SU-DHL-6 (cell line): ENCODE data around the gene OLFML2B.
A peak's percentile ranks its signal among the peaks of the same experiment; 100 is the strongest.

ENCODE experiments used
- H2AFZ ChIP-seq: fragments of 200-600 bp; sonication (generic); 2 replicates; pipeline ENCODE4 v1.6.1; 2014; ENCODE audit warnings: low read depth, mild to moderate bottlenecking, moderate library complexity, mixed read lengths, antibody characterized with exemption, low read length; ENCODE audit not compliant: severe bottlenecking
- H3F3A ChIP-seq: fragments of 200-600 bp; shearing (Covaris generic); 2 replicates; pipeline ENCODE4 v1.6.0; 2016; ENCODE audit warnings: antibody characterized with exemption, mild to moderate bottlenecking; ENCODE audit not compliant: insufficient read depth
- H3K27ac ChIP-seq: fragments of 200-600 bp; sonication (generic); 2 replicates; pipeline ENCODE4 v1.5.1; 2016; ENCODE audit warnings: low read depth, mild to moderate bottlenecking, low read length, moderate library complexity, mixed read lengths
- H3K27me3 ChIP-seq: fragments of 200-600 bp; sonication (generic), shearing (Covaris generic); 2 replicates; pipeline ENCODE4 v1.6.0; 2014; ENCODE audit warnings: mild to moderate bottlenecking, low read length
- H3K36me3 ChIP-seq: fragments of 200-600 bp; sonication (generic); 2 replicates; pipeline ENCODE4 v1.6.1; 2014; ENCODE audit warnings: mild to moderate bottlenecking, low read length, mixed read lengths
- H3K4me2 ChIP-seq: fragments of 300-600, 200-600 bp; shearing (Covaris generic), sonication (generic); 2 replicates; pipeline ENCODE4 v1.6.0; 2014; ENCODE audit warnings: low read length, low read depth, mild to moderate bottlenecking; ENCODE audit not compliant: poor library complexity, severe bottlenecking
- H3K4me3 ChIP-seq: fragments of 200-600 bp; sonication (generic); 2 replicates; pipeline ENCODE4 v1.5.1; 2014; ENCODE audit warnings: antibody characterized with exemption, low read length, mild to moderate bottlenecking, mixed read lengths; ENCODE audit not compliant: insufficient read depth, poor library complexity, severe bottlenecking
- H3K79me2 ChIP-seq: fragments of 200-600 bp; sonication (generic); 2 replicates; pipeline ENCODE4 v1.6.1; 2014; ENCODE audit warnings: mild to moderate bottlenecking, low read length, moderate library complexity; ENCODE audit not compliant: insufficient read depth
- H3K9ac ChIP-seq: fragments of 200-600 bp; sonication (generic); 2 replicates; pipeline ENCODE4 v1.7.0; 2014; ENCODE audit warnings: mild to moderate bottlenecking, low read length
- H3K9me2 ChIP-seq: fragments of 200-600 bp; sonication (generic); replicated peaks from 2 replicates; pipeline ENCODE4 v1.6.1; 2014; ENCODE audit warnings: low read length; ENCODE audit not compliant: insufficient read depth
- H3K9me3 ChIP-seq: fragments of 200-600 bp; sonication (generic); 2 replicates; pipeline ENCODE4 v1.6.1; 2014; ENCODE audit warnings: low read length, mixed read lengths; ENCODE audit not compliant: insufficient read depth
- H4K20me1 ChIP-seq: fragments of 200-600 bp; sonication (generic); 2 replicates; pipeline ENCODE4 v1.6.1; 2014; ENCODE audit warnings: low read depth, mild to moderate bottlenecking, antibody characterized with exemption, low read length, moderate library complexity, mixed read lengths
- CTCF ChIP-seq: fragments of 200-600 bp; sonication (generic); IDR thresholded peaks from one replicate; pipeline ENCODE4 v1.5.1; 2017; ENCODE audit warnings: antibody characterized with exemption, mild to moderate bottlenecking, low read length, moderate library complexity; ENCODE audit not compliant: insufficient read depth, poor library complexity, severe bottlenecking
- EZH2phosphoT487 ChIP-seq: fragments of 200-600 bp; sonication (generic), shearing (Covaris generic); conservative IDR thresholded peaks from 2 replicates; pipeline ENCODE4 v1.6.1; 2018; ENCODE audit warnings: mild to moderate bottlenecking, antibody characterized with exemption, low read length, moderate library complexity, mixed read lengths

Gene OLFML2B

DNA sequence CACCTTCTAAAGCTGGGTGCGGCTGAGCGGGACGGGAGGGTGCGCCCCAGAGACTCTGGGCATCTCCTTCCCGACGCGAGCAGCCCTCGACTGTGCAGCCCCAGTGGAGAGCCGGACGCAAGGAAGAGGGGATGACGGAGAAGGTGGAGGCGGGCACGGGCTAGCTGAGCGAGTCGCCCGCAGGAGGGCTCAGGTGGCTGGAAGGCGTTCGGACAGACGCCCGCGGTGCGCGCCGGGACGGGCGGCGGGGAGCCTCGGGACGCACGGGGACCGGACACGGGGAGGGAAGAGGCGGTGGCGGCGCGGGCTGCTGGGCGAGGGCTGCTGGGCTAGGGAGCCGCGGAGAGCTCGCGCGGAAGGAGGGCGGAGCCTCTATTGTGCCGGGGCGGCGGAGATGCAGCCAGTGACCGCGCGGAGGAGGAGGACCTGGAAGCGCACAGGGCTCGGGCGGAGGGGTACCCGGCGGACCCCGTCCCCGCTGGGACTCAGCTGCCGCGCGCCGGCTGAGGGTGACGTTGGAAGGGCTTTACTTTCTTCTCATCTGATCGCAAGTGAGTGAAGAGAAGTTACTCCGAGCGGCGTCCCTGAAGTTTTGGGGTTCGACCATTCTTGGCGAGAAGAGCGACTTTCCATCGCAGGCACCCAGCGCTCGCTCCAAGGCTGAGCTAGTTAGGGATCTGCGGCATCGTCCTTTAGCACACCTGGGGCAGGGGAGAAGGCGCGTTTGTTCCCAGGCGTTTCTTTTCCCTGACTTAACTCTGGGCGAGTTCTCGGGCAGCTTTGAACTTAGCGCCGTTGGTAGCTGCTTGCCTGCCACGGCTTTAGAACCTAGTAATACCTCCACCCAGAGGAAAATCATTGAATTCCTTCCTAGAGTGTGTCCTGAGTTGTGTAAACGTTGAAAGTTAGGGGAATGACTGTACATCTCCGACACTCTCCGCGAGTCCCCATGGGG is at the start of gene OLFML2B:
Gene OLFML2B, minus strand, starts transcription at position 323 of the 955 bp plus-strand sequence. CDS start 439 bp downstream, outside the sequence.
- peak within 1 kb of the TSS; percentile 59 for H3K4me2 ChIP-seq
- H3K79me2 ChIP-seq: no peaks in the 10 kb centered on the region
- H3K9me2 ChIP-seq: no peaks in the 10 kb centered on the region
- no peaks in the 10 kb centered on the region for H4K20me1 ChIP-seq
- H3F3A ChIP-seq: no peaks in the 10 kb centered on the region
- peak within 1 kb of the TSS; percentile 64 for H2AFZ ChIP-seq
- no peaks in the 10 kb centered on the region for H3K36me3 ChIP-seq
- no peak within 1 kb of the TSS for H3K27ac ChIP-seq
- no peaks in the 10 kb centered on the region for H3K27me3 ChIP-seq
- H3K9ac ChIP-seq: peak within 1 kb of the TSS; percentile 23; the same call in 1 of the 2 replicates
- H3K9me3 ChIP-seq: no peaks in the 10 kb centered on the region
- peak within 1 kb of the TSS; percentile 52 for H3K4me3 ChIP-seq
- no peak for TF ChIP-seq CTCF
- TF ChIP-seq EZH2phosphoT487: no peak

DNA sequence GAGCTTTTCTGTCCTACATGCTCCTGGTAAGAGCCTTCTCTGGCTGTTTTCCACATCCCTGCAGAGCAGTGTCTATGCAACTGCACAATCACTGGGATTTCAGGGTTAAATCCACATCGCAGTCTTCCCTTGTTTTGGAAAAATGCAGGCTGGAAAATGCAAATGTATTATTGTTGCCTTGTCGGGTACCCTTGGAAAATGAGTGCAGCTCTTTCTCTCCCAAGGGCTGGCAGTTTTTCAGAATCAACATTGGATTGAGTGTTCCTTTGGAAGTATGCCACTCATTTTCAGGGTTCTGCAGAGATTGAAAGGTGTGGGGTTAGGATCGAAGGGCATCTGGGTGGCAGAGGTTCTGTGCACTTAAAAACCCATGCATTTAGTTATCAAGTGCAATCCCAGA is 49.1 kb upstream of the OLFML2B start:
- Histone ChIP-seq H2AFZ (no peak overlapping the region), H3F3A (no peaks in the 10 kb centered on the region), H3K4me2 (no peak overlapping the region), H3K27me3 (0 out of 2 replicates have a peak, but pooled peaks cover 4% of the 10 kb centered on the region), H3K36me3 (no peaks in the 10 kb centered on the region), H3K9ac (no peak overlapping the region), H3K27ac (no peak overlapping the region), H3K9me3 (no peaks in the 10 kb centered on the region), H4K20me1 (no peaks in the 10 kb centered on the region), H3K79me2 (no peaks in the 10 kb centered on the region), H3K4me3 (no peak overlapping the region), H3K9me2 (no peaks in the 10 kb centered on the region)
- TF ChIP-seq CTCF: no peak
- no peak for TF ChIP-seq EZH2phosphoT487

GRCh38 chr1:162070825-162071224 is 47.2 kb upstream of the OLFML2B start:
- H3K27me3 ChIP-seq: 0 out of 2 replicates have a peak, but pooled peaks cover 4% of the 10 kb centered on the region
- no peak overlapping the region for H3K27ac ChIP-seq
- no peak overlapping the region for H3K4me2 ChIP-seq
- H3K9me2 ChIP-seq: no peaks in the 10 kb centered on the region
- H3K36me3 ChIP-seq: no peaks in the 10 kb centered on the region
- no peak overlapping the region for H2AFZ ChIP-seq
- H4K20me1 ChIP-seq: no peaks in the 10 kb centered on the region
- H3K4me3 ChIP-seq: no peak overlapping the region
- H3K79me2 ChIP-seq: no peaks in the 10 kb centered on the region
- H3K9me3 ChIP-seq: no peaks in the 10 kb centered on the region
- H3K9ac ChIP-seq: no peak overlapping the region
- no peaks in the 10 kb centered on the region for H3F3A ChIP-seq
- TF ChIP-seq CTCF: no peak
- TF ChIP-seq EZH2phosphoT487: no peak
